HS-5 (cell line): Measurements from ENCODE around the gene GATA2.

Experiments used
- DNase-seq: peaks from one replicate; pipeline ENCODE4 v3.0.0-alpha.2; 2012; ENCODE audit warnings: low read depth

Gene GATA2

DNA sequence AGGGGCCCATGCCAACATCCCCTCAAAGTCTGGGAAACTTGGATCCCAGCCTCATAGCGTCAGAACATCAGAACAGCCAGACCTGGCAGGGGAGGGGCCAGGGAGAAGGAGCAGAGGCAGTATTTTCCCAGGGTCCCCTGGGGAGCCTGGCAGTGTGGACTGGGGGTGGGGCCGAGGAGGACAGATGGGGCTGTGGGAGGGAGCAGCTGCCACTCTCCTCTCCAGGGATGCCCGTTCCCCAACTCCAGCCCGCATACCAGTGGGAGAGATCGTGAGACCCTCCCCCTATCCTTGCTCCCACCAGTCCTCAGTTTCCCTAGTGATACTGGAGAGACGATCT is 19.9 kb downstream of the GATA2 start:
- no peak for DNase-seq

DNA sequence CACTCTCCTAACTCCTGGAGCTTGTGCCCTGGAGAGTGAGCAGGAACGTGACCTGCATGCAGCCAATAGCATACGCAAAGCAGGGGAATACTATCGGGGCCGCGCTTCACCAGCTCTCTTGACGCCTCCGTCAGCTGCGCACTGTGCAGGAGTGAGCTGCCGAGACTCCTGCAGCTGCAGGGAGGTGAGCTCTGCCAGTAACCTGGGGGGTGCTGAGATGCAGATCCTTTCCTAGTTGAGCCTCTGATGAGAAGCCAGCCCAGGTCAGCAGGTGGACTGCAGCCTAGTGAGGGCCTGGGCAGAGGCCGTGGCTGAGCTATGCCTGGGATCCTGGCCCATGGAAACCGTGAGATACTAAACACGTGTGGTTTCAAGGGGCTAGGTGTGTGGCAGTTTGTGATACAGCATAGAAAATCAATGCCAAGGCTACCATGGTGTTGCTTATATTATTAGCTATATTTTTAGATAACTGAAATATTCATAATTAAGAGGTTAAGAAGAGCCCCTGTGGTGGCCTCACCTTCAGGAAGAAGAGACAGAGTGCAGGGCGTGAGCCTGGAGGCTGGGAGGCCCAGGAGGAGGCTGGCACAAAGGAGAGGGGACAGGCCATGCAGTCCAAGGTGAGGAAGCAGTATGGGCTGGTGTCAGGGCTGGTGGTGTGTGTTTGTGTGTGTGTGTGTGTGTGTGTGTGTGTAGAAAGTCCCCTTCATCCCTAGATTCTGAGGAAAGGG is 20.4 kb downstream of the GATA2 start:
- DNase-seq, result no peak

DNA sequence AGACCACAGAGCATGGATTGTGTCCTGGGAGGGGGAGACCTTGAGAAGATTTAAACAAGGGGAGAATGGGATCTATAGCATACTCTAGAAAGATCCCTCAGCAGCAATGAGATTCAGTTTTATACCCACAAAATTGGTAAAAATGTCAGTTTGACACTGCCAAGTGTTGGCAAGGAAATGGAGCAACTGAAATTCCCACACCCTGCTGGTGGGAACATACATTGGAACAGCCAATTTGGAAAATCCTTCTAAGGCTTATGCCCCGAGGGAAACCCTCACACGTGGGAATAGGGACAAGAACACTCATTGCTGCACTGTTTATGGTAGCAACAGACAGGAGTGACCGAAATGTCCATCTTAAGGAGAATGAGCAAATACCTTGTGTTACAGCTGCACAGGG is 21.3 kb downstream of the GATA2 start:
- DNase-seq, result no peak

DNA sequence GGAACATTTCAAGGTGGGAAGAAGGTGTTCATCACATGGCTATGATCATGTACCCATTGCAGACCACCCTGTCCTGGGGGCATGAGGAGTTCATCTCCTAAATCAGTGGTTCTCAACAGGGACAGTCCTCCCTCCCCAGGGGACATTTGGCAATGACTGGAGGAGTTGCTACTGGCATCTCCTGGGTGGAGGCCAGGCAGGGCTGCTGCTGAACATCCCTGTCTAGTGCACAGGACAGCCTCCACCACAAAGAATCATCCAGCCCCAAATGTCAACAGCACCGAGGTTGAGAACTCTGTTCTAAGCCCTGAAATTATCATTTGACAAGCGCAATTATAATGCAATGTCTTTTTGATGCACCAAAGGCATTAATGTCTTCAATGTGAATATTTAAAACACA is 21.9 kb downstream of the GATA2 start:
- DNase-seq, result no peak

DNA sequence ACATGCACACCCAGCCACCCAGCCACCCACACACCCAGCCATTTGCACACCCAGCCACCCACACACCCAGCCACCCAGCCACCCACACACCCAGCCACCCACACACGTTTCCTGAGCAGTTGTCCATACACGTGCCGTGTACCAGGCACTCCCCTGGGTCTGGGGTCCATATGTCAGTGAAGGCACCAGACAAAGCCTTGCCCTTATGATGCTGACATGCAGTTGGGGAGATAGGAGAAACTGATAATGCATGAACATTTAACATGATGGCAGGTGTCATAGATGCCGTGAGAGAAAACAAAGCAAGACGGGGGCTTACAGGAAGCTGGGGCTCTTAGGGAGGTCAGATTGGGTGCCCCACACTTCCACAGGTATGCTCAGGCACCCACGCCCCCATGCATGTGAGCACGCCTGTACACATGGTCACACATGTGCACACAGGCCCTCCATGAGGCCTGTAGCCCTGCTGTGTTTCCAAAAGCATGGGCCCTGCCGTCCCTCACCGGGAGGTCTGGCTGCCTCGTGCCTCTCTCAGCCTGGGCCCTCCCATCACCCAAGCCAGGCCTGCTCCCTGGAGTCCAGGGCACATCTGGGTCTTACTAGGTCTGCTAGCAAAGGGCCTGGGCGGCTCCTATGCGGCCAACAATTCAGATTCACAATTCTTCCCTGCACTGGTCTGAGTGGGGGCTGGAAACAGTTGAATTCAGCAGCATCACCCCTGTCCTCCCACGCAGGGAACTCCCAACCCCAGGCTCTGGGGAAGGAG is 22.7 kb downstream of the GATA2 start:
- no peak for DNase-seq

DNA sequence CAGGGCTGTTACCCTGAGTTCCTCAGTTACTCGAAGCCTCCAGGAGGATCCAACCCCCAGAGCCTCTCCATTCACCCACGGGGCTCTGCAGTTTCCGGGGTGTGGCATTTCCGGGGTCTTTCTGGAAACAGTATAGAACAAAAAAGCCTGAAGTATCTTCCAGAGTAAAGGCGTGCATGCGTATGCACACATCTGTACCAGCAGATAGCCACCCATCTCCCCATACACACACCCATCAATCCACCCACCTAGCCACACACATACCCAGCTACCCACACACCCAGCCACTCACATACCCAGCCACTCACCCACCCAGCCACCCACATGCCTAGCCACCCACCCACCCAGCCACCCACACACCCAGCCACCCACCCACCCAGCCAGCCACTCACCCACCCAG is 23.4 kb downstream of the GATA2 start:
- DNase-seq, result no peak

DNA sequence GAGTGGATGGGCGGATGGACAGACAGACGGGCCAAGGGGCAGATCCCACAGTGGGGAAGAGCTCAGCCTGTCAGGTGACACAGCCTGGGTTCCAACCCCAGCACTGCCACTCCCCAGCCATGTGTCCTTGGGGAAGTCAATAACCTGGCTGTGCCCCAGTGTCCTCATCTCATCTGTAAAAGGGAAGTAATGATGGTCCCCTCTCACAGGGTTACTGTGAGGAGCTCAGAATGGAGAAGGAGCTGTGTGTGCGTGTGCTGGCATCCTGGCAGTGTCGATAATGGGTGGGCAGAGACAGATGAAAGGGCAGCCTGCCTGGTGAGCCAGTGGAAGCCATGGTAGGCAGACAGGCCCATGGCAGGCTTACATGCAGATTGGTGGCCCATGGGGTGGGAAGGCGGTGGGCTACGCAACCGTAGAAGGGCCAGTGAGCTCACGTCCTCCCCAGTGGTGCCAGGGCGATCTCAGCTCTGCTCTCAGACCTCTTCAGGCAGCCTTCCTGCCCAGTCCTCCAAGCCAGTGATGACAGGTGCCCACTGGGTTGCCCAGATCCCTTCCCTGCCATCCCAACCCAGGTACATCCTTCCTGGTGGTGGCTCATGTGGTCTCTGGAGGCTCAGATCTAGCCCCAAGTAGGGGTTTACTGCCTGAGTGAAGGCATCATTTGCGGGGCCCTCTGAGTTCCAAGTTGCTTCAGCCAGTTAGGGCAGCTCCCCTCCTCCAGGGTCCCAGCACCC is 24.0 kb downstream of the GATA2 start:
- DNase-seq, result no peak

DNA sequence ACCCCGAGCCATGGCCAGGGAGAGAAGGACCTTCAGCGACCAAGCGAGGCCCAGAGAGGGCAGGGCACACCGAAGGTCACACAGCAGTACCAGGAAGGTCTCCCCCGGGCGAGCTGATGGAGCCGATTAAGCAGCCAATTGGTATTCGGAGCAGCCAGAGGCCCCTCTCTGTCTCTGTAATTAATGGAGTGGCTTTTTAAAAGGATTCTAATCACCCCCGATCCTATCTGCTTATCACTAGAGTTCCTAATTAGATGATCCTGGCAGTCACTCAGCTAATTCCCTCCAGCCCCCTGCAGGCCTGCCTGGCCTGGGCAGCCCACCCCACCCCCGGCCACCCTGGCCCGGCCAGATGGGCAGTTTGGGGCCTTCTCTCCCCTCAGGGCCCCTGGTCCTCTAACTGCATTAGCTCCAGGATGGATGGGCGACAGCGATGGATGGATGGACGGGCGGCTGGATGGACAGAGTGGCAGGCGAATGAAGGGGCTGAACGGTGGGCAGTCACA is 24.7 kb downstream of the GATA2 start:
- DNase-seq, result no peak

DNA sequence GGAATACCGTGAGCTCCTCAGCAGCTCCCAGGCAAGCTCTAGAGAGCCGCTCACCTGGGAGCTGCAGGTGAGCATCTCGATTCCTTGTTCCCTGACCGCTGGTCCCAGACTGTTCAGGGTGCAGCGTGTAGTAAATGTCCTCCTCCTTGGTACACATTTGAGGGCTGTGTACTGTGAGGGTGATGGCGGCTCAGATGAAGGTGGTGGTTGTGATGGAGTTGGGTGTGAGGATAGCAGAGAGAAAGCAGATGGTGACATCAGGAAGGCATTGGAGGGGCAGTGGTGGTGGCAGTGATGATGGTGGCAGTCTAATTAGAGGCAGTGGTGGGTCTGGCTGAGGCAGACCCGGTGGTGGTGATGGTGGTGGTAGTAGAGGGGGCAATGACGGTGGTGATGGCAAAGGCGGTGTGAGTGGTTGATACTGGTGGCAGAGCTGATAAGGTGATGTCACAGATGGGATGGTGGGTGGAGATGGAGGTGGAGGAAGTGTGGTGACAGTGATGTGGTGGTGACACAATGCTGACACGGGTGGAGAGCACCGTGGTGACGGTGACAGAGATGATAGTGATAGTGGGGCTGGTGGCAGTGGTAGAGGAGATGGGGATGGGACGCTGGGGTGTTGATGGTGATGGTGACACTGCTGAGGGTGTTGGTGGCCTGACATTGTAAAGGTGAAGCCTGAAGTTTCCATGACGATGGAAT is 26.0 kb downstream of the GATA2 start, which contains the start of gene DNAJB8:
DNAJB8 (minus strand) TSS at position 51 of the 702 bp plus-strand sequence. CDS start 3,645 bp downstream, outside the sequence.
- DNase-seq, result no peak

DNA sequence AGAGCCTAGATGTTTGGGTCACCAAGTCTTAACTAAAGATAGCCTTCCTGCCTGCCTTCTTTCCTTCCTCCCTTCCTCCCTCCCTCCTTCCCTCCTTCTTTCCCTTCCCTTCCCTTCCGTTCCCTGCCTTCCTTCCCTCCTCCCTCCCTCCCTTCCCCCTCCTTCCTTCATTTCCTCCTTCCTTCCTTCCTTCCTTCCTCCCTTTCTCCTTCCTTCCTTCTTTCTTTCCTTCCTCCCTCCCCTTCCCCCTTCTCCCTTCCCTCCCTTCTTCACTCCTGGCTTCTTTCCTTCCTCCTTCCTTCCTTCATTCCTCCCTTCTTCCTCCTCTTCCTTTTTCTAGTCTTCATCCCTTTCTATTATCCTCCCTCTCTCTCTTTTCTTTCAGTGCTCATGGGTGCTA is 28.3 kb downstream of the GATA2 start:
- no peak for DNase-seq

DNA sequence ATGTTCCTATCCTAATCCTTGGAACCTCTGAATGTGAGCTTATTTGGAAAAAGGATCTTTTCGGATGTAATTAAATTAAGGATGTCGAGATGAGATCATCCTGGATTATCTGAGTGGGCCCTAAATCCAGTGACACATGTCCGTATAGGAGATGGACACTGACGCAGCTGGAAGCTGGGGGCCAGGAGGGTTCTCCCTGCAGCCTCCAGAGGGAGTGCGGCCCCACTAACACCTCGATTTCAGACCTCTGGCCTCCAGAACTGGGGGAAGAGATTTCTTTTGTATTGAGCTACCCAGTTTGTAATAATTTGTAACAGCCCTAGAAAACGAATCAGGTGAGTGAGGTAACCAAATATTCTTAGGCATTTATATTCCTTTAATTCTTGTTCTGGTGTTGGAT is 28.8 kb downstream of the GATA2 start:
- DNase-seq, result no peak

DNA sequence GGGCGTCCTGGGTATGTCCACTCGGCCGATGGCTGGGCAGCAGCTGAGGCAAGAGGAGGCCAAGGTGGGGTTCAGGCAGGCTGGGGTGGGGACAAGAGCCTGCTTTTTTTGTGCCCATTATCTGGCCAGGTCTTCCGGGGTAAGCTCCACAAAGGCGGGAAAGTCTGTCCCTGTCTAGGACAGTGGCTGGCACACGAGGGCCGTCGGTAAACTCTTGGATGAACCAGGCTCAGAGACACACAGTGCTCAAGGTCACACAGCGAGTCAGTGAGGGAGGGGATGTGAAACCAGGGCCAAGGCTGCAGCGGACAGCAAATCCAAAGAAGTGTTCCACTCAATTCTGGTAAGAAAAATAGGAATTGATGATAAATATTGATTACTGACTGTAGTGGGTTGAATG is 29.2 kb downstream of the GATA2 start:
- no peak for DNase-seq

DNA sequence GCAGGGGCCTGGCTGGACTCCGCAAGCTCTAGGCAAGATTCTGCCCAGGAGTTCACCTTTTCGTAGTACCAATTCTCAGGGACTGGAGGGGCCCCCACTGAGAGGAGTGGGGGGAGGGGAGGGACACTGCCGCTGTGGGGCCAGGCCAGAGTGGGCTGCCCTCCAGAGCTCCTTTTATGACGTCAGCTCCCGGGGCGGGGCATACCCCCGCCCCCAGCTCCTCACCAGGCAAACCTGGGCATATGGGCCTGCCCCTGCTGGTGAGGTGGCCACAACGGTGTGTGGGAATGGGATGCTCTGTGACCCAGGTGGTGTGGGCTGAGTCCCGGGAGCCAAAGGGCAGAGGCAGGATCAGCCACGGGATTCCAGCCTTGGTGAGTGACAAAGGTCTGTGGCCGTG is 29.6 kb downstream of the GATA2 start:
- DNase-seq, result no peak

DNA sequence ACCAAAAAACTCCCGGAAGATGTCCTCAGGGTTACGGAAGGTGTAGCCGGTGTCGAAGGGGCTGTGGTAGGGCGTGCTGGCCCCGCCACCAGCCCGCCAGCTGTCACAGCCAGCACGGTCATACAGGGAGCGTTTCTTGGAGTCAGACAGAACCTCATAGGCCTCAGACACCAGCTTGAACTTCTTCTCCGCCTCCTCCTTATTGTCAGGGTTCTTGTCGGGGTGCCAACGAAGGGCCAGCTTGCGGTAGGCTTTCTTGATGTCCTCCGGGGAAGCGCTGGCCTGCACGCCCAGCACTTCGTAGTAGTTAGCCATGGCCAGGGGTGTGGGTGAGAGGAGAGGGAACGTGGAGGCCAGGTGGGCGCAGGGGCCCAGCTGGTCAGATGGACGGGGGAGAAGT is 30.1 kb downstream of the GATA2 start:
- no peak for DNase-seq

DNA sequence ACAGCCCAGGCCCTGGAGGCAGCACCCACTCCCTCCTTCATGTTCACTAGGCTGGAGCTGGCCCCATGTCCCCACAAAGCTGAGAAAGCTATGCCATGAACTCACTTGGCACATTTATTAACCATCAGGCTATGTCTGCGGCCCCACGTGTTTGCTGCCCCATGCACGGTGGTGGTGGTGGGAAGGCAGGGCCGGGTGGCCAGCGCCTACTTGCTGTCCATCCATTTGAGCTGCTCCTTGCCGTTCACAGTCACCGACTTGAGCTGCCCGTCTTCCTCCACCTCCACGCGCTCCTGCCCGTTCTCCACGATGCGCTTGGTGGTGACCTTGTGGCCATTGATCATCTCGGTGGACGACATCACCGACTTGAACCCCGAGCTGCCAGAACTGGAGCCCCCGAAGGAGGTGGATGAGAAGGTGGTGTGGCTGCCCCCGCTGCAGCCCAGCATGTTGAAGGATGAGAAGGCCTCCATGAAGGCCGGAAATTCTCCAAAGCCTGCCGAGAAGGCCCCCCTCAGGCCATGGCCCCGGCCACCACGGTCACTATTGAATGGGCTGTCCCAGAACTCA is 30.6 kb downstream of the GATA2 start:
- DNase-seq, result no peak

DNA sequence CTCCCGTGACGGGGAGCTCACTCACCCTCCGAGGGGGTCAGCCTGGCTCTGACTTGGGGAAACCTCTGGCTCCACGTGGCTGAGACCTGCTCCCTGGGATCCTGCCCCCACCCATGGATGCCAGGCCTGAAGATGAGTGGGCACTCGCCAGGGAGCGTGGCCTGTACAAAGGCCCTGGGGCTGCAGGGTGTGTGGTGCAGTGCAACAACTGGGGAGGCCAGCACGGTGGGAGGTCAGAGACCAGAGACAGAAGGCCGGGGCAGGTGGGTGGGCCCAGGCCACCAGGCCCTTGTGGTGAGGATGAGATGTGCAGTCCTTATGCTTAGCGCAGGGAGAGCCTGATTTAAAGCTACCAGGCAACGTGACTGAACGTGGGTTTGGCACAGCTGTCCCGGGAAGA is 31.3 kb downstream of the GATA2 start:
- no peak for DNase-seq

DNA sequence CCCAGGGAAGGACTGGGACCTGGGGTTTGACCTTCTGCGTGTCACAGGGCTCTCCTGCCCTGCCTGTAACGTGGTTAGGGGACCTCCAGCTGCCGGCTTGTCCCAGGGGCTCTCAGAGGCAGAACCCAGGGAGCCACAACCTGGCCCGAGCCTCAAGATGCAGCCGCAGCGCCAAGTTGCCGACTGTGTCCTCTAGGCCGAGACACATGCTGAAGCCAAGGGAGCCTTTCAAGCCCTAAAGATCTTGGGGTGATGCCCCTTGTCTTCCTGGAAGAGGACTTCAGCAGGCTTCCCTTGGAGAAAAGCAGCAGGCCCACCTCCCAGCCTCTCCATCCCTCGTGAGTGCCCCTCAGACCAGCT is 33.6 kb downstream of the GATA2 start:
- no peak for DNase-seq

DNA sequence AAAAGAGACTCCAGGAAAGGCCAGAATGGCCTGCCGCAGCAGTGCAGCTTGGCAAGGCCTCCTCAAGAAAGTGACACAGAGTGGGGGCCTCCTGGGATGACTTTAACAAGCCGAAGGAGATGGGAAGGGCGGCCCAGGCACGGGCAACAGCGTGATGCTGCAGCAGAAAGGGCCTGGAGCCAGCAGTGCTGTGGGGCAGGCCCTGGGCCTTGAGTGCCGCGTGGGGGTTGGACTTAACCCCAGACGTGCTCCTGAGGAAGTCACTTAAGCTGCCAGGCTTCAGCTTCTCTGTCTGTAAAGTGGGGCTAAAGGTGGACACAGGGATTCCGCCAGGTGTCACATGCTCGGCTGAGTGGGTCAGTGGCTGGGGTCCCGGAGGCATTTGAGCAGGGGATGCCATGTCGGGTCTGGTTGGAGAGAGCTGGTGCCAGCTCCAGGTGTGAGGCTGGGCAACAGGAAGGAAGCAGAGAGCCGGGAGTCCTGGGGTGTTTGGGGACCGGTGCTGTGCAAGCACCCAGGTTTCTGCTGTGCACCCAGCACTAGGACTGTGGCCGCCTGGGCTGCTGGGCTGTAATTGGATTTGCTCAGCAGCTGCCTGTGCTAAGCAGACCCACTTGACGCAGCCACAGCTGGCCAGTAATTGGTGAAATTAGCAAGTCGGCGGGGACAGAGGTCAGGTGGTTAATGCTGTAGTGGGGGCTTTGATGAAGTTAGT is 34.1 kb downstream of the GATA2 start:
- DNase-seq, result no peak

DNA sequence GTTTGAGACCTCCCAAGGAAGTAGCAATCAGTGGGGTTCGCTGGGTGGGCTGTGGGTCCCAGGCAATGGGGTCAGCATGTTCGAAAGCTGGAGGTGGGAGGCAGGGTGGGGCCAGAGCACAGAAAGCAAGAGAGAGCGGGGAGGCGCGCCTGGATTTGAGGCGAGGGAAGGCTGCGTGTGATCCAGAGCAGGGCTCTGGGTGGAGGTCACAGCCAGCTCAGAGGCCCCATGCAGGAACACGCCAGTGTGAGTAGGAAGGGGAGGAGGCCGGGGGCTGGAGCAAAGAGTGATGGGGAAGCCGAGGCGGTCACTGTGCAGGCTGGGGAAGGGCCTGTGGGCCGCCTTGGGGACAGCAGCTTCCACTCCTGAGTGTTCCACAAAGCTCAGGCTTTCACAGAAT is 35.1 kb downstream of the GATA2 start:
- DNase-seq, result no peak

DNA sequence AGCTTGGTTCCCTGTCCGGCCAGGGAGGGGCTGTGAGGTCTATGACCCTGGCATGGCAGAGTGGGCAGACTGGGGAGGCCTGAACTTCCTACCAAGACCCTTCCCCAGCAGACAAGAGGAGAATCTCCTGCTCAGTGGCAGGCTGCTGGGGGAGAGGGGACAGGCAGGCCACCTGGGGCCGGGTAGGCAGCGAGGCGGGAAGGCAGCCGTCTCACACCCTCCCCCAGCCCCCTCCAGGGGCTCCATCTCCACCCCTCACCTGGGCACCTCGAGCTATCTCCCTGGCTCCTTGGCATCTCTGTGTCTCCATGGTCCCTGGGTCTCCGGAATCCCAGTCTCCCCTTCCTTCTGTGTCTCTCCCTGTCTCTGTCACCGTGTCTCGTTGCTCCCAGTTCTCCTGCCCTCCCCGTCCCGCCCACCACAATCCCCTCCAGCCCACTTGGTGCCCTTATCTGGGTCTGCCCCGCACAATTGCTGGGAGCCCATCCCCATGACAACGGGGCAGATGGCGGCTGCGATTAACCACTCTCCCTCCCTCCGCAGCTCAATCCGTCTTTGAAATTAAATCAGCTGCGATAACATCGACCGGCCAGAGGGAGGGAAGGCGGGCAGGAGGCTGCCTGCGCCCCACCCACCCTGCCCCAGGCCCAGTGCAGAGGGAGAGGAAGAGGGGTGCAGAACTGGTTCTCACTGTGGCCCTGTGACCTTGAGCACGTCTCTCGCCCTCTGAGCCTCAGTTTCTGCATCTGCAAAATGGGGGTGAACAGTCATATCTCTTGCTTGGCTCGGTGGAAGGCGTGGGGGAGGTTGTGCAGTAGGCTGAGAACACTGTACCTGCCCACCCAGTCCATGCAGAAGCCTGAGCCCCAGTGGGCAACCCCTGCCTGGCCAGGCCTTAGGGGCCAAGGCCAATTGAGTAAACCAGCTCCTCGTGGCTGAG is 36.0 kb downstream of the GATA2 start:
- no peak for DNase-seq
